ENCODE measurements around the gene UBR3. TPM values are rescaled to one million over a fixed set of nuclear protein-coding genes. Genes with fewer than 3 reads are reported as not detected.

Gene UBR3
- total RNA-seq, 2 experiments from 2014 or later, result 11.6 to 21.0 TPM

DNA sequence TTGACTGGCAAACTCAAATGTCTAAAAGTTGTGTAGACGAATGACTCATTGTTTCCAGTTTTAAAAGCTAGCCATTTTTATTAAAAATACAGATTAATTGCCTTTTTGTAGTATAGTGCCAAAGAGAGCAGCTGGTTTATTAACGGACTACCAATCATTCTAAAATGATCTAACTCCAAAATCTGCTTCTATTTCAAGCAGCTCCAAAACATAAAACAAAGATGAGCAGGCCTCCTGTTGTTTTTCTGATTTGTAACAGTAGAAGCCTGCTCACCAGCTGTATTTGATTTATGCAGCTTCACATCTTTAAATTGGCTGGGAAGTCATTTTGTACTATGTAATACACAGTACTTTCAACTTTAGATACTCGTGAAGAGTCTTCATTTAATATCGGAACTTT lies 171.8 kb downstream of the UBR3 start:
- no peak for DNase-seq (ENCODE audit: low spot score)
- H4K20me1 ChIP-seq (ENCODE audit: insufficient read depth, low read length), result no peaks in the 10 kb centered on the region
- H3K4me3 ChIP-seq (ENCODE audit: low read depth, low read length, poor library complexity, severe bottlenecking), result no peak overlapping the region
- no peaks in the 10 kb centered on the region for H3K4me1 ChIP-seq (ENCODE audit: insufficient read depth, low read length, poor library complexity, severe bottlenecking)
- ChIA-PET POLR2A (no interaction called here), CTCF (ENCODE audit: unreplicated experiment) (no interaction called here)
- intact Hi-C loops (cut with micrococcal nuclease; ENCODE audit: unreplicated experiment), result no loop called here
- H3K79me2 ChIP-seq (ENCODE audit: insufficient read depth, low read depth, low read length), result no peaks in the 10 kb centered on the region
- TF ChIP-seq EZH2phosphoT487 (IDR thresholded peaks at IDR 0.05; ENCODE audit: borderline replicate concordance, low read depth, low read length), result no peak
- TF ChIP-seq, protein P1, sequence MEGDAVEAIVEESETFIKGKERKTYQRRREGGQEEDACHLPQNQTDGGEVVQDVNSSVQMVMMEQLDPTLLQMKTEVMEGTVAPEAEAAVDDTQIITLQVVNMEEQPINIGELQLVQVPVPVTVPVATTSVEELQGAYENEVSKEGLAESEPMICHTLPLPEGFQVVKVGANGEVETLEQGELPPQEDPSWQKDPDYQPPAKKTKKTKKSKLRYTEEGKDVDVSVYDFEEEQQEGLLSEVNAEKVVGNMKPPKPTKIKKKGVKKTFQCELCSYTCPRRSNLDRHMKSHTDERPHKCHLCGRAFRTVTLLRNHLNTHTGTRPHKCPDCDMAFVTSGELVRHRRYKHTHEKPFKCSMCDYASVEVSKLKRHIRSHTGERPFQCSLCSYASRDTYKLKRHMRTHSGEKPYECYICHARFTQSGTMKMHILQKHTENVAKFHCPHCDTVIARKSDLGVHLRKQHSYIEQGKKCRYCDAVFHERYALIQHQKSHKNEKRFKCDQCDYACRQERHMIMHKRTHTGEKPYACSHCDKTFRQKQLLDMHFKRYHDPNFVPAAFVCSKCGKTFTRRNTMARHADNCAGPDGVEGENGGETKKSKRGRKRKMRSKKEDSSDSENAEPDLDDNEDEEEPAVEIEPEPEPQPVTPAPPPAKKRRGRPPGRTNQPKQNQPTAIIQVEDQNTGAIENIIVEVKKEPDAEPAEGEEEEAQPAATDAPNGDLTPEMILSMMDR (conservative IDR thresholded peaks at IDR 0.05; ENCODE audit: low read length), result no peak
- H3K36me3 ChIP-seq (ENCODE audit: insufficient read depth, low read length), result no peaks in the 10 kb centered on the region; the same call in 1 of the 2 replicates
- no peaks in the 10 kb centered on the region for H3K9me3 ChIP-seq (ENCODE audit: low read length)
- H3K27ac ChIP-seq (ENCODE audit: low read depth, low read length, poor library complexity, severe bottlenecking), result no peak overlapping the region
- no peak overlapping the region for H3K4me2 ChIP-seq (ENCODE audit: low read length)
- no peak overlapping the region for H2AFZ ChIP-seq (ENCODE audit: low read length)
- no TSS peak for BruUV-seq (replicated peaks)
- no peaks in the 10 kb centered on the region for H3K9me2 ChIP-seq (ENCODE audit: insufficient read depth, low read length)

DNA sequence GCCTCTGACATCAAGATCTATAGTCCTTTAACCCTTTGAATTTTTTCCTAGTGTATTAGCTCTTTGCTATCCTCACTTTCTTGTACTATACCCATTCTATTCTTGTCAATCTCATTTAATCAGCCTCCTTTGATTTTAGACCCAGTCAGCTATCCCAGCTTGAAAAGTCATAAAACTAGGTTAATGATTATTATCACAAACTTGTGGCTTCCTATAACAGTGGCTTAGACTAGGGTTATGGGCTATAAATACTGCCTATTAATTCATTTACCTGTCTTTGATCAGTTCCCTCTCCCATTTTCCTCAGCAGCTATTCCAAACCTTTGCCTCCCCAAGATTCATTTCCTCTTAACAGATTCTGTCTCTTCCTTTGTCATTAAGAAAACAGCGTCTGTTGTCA lies 174.8 kb downstream of the UBR3 start:
- Histone ChIP-seq H3K9me2 (ENCODE audit: insufficient read depth, low read length) (no peaks in the 10 kb centered on the region), H3K9me3 (ENCODE audit: low read length) (no peaks in the 10 kb centered on the region), H3K79me2 (ENCODE audit: insufficient read depth, low read depth, low read length) (no peaks in the 10 kb centered on the region), H3K4me1 (ENCODE audit: insufficient read depth, low read length, poor library complexity, severe bottlenecking) (no peaks in the 10 kb centered on the region), H3K36me3 (ENCODE audit: insufficient read depth, low read length) (no peaks in the 10 kb centered on the region; the same call in 1 of the 2 replicates), H2AFZ (ENCODE audit: low read length) (no peak overlapping the region), H3K4me2 (ENCODE audit: low read length) (no peak overlapping the region), H3K4me3 (ENCODE audit: low read depth, low read length, poor library complexity, severe bottlenecking) (no peak overlapping the region), H3K27ac (ENCODE audit: low read depth, low read length, poor library complexity, severe bottlenecking) (no peak overlapping the region), H4K20me1 (ENCODE audit: insufficient read depth, low read length) (no peaks in the 10 kb centered on the region)
- no TSS peak for BruUV-seq (replicated peaks)
- ChIA-PET POLR2A (interaction anchor here (1.5 to 1.6 kb wide), 2 partner anchors 9 to 18 kb away, joined by 3 to 4 read pairs; no protein-coding TSS in a partner anchor), CTCF (ENCODE audit: unreplicated experiment) (no interaction called here)
- intact Hi-C loops (cut with micrococcal nuclease; ENCODE audit: unreplicated experiment), result no loop called here
- DNase-seq (ENCODE audit: low spot score), result no peak
- no peak for TF ChIP-seq EZH2phosphoT487 (IDR thresholded peaks at IDR 0.05; ENCODE audit: borderline replicate concordance, low read depth, low read length)
- TF ChIP-seq, protein P1 (conservative IDR thresholded peaks at IDR 0.05; ENCODE audit: low read length), result no peak

DNA sequence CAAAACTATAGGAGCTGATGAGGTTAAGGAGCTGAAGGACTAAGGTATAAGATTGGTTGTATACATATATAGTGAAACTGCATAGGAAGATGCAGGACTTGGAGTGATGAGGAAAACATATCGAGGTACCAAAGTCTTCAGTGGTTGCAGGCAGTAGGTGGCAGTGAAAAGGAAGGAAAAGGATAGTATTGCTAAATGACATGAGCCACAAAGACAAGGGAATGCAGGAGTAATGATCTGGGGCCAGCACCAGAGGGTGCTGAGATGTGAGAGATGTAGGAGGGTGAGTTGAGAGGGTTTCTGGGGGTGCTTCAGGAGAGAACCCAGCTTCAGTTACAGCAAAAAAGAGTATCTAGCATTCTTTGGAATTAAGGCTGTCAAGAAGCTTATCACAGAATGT lies 178.4 kb downstream of the UBR3 start:
- CTCF ChIA-PET (ENCODE audit: unreplicated experiment), result interaction anchor here (0.6 kb wide), 1 partner anchor 360 kb away, joined by 3 read pairs; no protein-coding TSS in a partner anchor
- no peaks in the 10 kb centered on the region for H3K9me2 ChIP-seq (ENCODE audit: insufficient read depth, low read length)
- no peaks in the 10 kb centered on the region for H3K36me3 ChIP-seq (ENCODE audit: insufficient read depth, low read length)

More for the DNA sequence above, 178.4 kb downstream of the UBR3 start:
- Histone ChIP-seq H4K20me1 (ENCODE audit: insufficient read depth, low read length) (no peaks in the 10 kb centered on the region), H3K4me3 (ENCODE audit: low read depth, low read length, poor library complexity, severe bottlenecking) (no peak overlapping the region), H3K9me3 (ENCODE audit: low read length) (no peaks in the 10 kb centered on the region), H3K4me2 (ENCODE audit: low read length) (no peak overlapping the region), H3K79me2 (ENCODE audit: insufficient read depth, low read depth, low read length) (no peaks in the 10 kb centered on the region), H3K4me1 (ENCODE audit: insufficient read depth, low read length, poor library complexity, severe bottlenecking) (no peaks in the 10 kb centered on the region), H2AFZ (ENCODE audit: low read length) (no peak overlapping the region), H3K27ac (ENCODE audit: low read depth, low read length, poor library complexity, severe bottlenecking) (no peak overlapping the region)
- BruUV-seq (replicated peaks), result no TSS peak
- POLR2A ChIA-PET, result interaction anchor here (0.6 kb wide), 1 partner anchor 15 kb away, joined by 3 read pairs; no protein-coding TSS in a partner anchor
- intact Hi-C loops (cut with micrococcal nuclease; ENCODE audit: unreplicated experiment), result no loop called here
- TF ChIP-seq EZH2phosphoT487 (IDR thresholded peaks at IDR 0.05; ENCODE audit: borderline replicate concordance, low read depth, low read length), result no peak
- TF ChIP-seq, protein P1 (conservative IDR thresholded peaks at IDR 0.05; ENCODE audit: low read length), result no peak
- DNase-seq (ENCODE audit: low spot score), result no peak

All from OCI-LY7 (cell line).